B cell (primary cell): ENCODE results near the gene SSRP1. TPM values are rescaled to one million over a fixed set of nuclear protein-coding genes. Genes with fewer than 3 reads are reported as not detected.

ENCODE experiments used
- ATAC-seq: fragments of 200-7000 bp; cut with Tn5 transposase; one replicate; pipeline ENCODE4 v1.10.0; 2021; ENCODE audit warnings: low read depth, mild to moderate bottlenecking, moderate number of reproducible peaks, moderate library complexity
- CTCF ChIA-PET: fragments of 350-600 bp; sonication (Branson Sonifier 250); formaldehyde crosslinking; loops from one replicate; lab custom pipeline; 2021; ENCODE audit warnings: antibody characterized with exemption, inconsistent platforms; lab: Charles Lee
- POLR2A ChIA-PET: fragments of 350-600 bp; sonication (Branson Sonifier 250); formaldehyde crosslinking; loops from one replicate; lab custom pipeline; 2021; ENCODE audit warnings: antibody characterized with exemption; lab: Charles Lee
- DNase-seq: peaks from one replicate; pipeline ENCODE4 v3.0.0; 2013
- H2AFZ ChIP-seq: 2 replicates; pipeline ENCODE4 v1.6.1; 2012; ENCODE audit warnings: mild to moderate bottlenecking, low read depth, low read length; ENCODE audit not compliant: insufficient read depth, poor library complexity, severe bottlenecking
- H3K27ac ChIP-seq, 2 donors: 1 replicate in 1 of 2; 2 replicates in 1 of 2; pipeline ENCODE4 v1.5.1; 2012 to 2013; ENCODE audit warnings: low read length in 2 of 2, mild to moderate bottlenecking in 2 of 2, moderate library complexity in 1 of 2
- H3K27me3 ChIP-seq, 4 experiments: fragments of 200-600 bp in 1 of 4; sonication (generic) in 1 of 4; replicated peaks in 1 of 4; 1 replicate in 2 of 4; 2 replicates in 2 of 4; pipeline versions ENCODE4 v1.6.1 to v1.7.0; 2013 to 2016; ENCODE audit warnings: low read length in 3 of 4, mild to moderate bottlenecking in 2 of 4, mixed read lengths in 1 of 4, moderate library complexity in 1 of 4; ENCODE audit not compliant: insufficient read depth in 4 of 4, control insufficient read depth in 3 of 4; ENCODE audit errors: control extremely low read depth in 1 of 4
- H3K36me3 ChIP-seq, 2 experiments: replicated peaks in 1 of 2; 1 replicate in 1 of 2; 2 replicates in 1 of 2; pipeline versions ENCODE4 v1.6.1 to v1.7.1; 2013; ENCODE audit warnings: low read length in 1 of 2; ENCODE audit not compliant: insufficient read depth in 2 of 2, control insufficient read depth in 1 of 2; ENCODE audit errors: control extremely low read depth in 1 of 2, extremely low read depth in 1 of 2
- H3K4me1 ChIP-seq, 2 donors: fragments of 200-600 bp in 1 of 2; sonication (generic) in 1 of 2; 1 replicate in 1 of 2; 2 replicates in 1 of 2; pipeline versions ENCODE4 v1.5.1 to v1.6.1; 2013 to 2017; ENCODE audit warnings: low read length in 2 of 2; ENCODE audit not compliant: control insufficient read depth in 2 of 2, insufficient read depth in 2 of 2
- H3K4me2 ChIP-seq: replicated peaks from 2 replicates; pipeline ENCODE3; 2012; ENCODE audit warnings: mild to moderate bottlenecking, low read depth, low read length; ENCODE audit not compliant: poor library complexity, severe bottlenecking
- H3K4me3 ChIP-seq, 5 experiments: fragments of 200-600 bp in 1 of 5; sonication (generic) in 1 of 5; 1 replicate in 3 of 5; 2 replicates in 2 of 5; pipeline versions ENCODE4 v1.5.1 to v1.7.0; 2011 to 2016; ENCODE audit warnings: low read length in 4 of 5, mild to moderate bottlenecking in 4 of 5, low read depth in 2 of 5, control low read depth in 1 of 5, moderate library complexity in 1 of 5; ENCODE audit not compliant: insufficient read depth in 1 of 5; ENCODE audit errors: control extremely low read depth in 1 of 5, extremely low read depth in 1 of 5
- H3K79me2 ChIP-seq: fragments of 200-600 bp; sonication (generic); one replicate; pipeline ENCODE4 v1.6.0; 2016; ENCODE audit warnings: low read length; ENCODE audit not compliant: control insufficient read depth, insufficient read depth
- H3K9ac ChIP-seq: fragments of 200-600 bp; sonication (generic); 2 replicates; pipeline ENCODE4 v1.6.1; 2017; ENCODE audit warnings: mild to moderate bottlenecking, low read length, moderate library complexity
- H3K9me3 ChIP-seq, 3 donors: one replicate each; pipeline versions ENCODE4 v1.6.1 to v1.7.1; 2013; ENCODE audit warnings: low read length in 2 of 3; ENCODE audit not compliant: control insufficient read depth in 2 of 3, insufficient read depth in 1 of 3; ENCODE audit errors: control extremely low read depth in 1 of 3
- H4K20me1 ChIP-seq: 2 replicates; pipeline ENCODE4 v1.6.0; 2012; ENCODE audit warnings: mild to moderate bottlenecking, low read length; ENCODE audit not compliant: insufficient read depth, control insufficient read depth, poor library complexity, severe bottlenecking
- H3K27ac Mint-ChIP-seq: one replicate; pipeline ENCODE4 v1.8.0; 2021; ENCODE audit warnings: mixed read lengths
- H3K27me3 Mint-ChIP-seq: one replicate; pipeline ENCODE4 v1.8.0; 2021; ENCODE audit warnings: mixed read lengths
- H3K4me1 Mint-ChIP-seq: one replicate; pipeline ENCODE4 v1.8.0; 2021; ENCODE audit warnings: mixed read lengths
- H3K4me3 Mint-ChIP-seq: one replicate; pipeline ENCODE4 v1.8.0; 2021; ENCODE audit warnings: mixed read lengths
- H3K9me3 Mint-ChIP-seq: one replicate; pipeline ENCODE4 v1.8.0; 2022; ENCODE audit warnings: mixed read lengths; ENCODE audit not compliant: insufficient read depth
- CTCF ChIP-seq: fragments of 200-600 bp; IDR thresholded peaks from one replicate; pipeline ENCODE4 v1.8.0; 2022; ENCODE audit warnings: antibody characterized with exemption, mild to moderate bottlenecking
- EZH2 ChIP-seq: IDR thresholded peaks from 2 replicates; pipeline ENCODE4 v1.6.1; 2012; ENCODE audit warnings: borderline replicate concordance, low read depth, mild to moderate bottlenecking, moderate library complexity, low read length; ENCODE audit not compliant: insufficient read depth, poor library complexity, severe bottlenecking
- WGBS: methylation state at CpG from one replicate; pipeline ENCODE4 v1.1.5; 2013; ENCODE audit warnings: missing lambda C conversion rate; ENCODE audit not compliant: insufficient coverage; 5-methylcytosine and 5-hydroxymethylcytosine counted together
- intact Hi-C: fragments of 100-400 bp; cut with micrococcal nuclease; formaldehyde crosslinking; loops from one replicate; pipeline ENCODE4 v1.10.0; 2022
- polyA plus RNA-seq: library from polyadenylated mRNA; depleted of rRNA; stranded (reverse); fragments of >200 nt; gene quantifications from 2 replicates; pipeline ENCODE4 v1.2.3, GENCODE V29; 2012
- total RNA-seq, 2 donors: library from RNA; stranded (reverse); fragments of 120-200 nt in 1 of 2; gene quantifications; 1 replicate in 1 of 2; 2 replicates in 1 of 2; pipeline versions ENCODE4 v1.2.3 to v1.2.4, GENCODE V29; 2013 to 2022

Gene SSRP1
- total and polyA plus RNA-seq, 2 donors (not counting 1 experiment from before 2014, with no cell fraction given): 40.9 to 66.6 TPM

DNA sequence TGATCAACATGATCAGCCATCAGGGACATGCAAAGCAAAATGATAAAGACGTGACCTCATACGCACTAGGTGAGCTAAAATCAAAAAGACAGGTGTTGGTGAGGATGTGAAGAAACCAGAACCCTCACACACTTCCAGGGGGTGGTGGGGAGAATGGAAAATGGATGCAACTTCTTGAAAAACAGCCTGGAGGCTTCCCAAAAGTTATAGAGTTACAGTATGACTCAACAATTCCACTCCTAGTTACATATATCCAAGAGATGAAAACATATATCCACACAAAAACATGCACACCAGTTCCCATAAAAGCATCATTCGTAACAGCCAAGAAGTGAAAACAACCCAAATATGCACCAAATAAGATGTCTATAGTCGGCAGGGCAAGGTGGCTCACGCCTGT lies 56.6 kb downstream of the SSRP1 start:
- ChIA-PET POLR2A (no interaction called here), CTCF (interaction anchor here (0.7 to 1.5 kb wide), 2 partner anchors 10 to 25 kb away, joined by 3 to 4 read pairs; no protein-coding TSS in a partner anchor)
- H3K27me3 ChIP-seq: peaks cover 0 to 13% (median 5%) of the 10 kb centered on the region in 4 experiments
- ATAC-seq (no peak), DNase-seq (no peak)
- intact Hi-C loops: no loop called here
- no peaks in the 10 kb centered on the region for H3K36me3 ChIP-seq
- no peaks in the 10 kb centered on the region for H3K79me2 ChIP-seq
- peaks cover 2% of the 10 kb centered on the region for H3K4me1 Mint-ChIP-seq
- TF ChIP-seq CTCF (no peak), EZH2 (no peak)
- H3K4me3 Mint-ChIP-seq: no peak overlapping the region
- no peak overlapping the region for H3K4me3 ChIP-seq
- H3K27ac ChIP-seq: no peak overlapping the region
- no peaks in the 10 kb centered on the region for H3K9me3 Mint-ChIP-seq
- WGBS: 87% methylated on average over 3 of the region's 5 CpGs
- H3K4me2 ChIP-seq: no peak overlapping the region
- H3K27me3 Mint-ChIP-seq: peaks cover 37% of the 10 kb centered on the region
- no peak overlapping the region for H2AFZ ChIP-seq
- no peaks in the 10 kb centered on the region for H3K4me1 ChIP-seq
- H3K9ac ChIP-seq: no peak overlapping the region
- no peaks in the 10 kb centered on the region for H4K20me1 ChIP-seq
- no peak overlapping the region for H3K27ac Mint-ChIP-seq
- no peaks in the 10 kb centered on the region for H3K9me3 ChIP-seq

DNA sequence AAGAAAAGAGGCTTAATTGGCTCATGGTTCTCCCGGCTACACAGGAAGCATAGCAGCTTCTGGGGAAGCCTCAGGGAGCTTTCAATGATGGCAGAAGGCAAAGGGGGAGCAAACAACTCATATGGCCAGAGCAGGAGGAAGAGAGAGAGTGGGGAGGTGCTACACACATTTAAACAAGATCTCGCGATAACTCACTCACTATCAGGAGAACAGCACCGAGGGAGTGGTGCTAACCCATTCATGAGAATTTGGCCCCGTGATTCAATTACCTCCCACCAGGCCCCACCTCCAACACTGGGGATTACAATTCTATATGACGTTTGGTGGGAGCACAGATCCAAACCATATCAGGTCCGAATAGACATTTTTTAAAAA lies 57.0 kb downstream of the SSRP1 start:
- peaks cover 0 to 13% (median 5%) of the 10 kb centered on the region in 4 experiments for H3K27me3 ChIP-seq
- WGBS: 91% methylated on average over 4 of the region's 7 CpGs
- H3K27me3 Mint-ChIP-seq: peaks cover 38% of the 10 kb centered on the region
- no peak overlapping the region for H3K27ac ChIP-seq
- no peak overlapping the region for H3K4me3 Mint-ChIP-seq
- H3K27ac Mint-ChIP-seq: no peak overlapping the region
- no peak overlapping the region for H3K4me3 ChIP-seq
- H3K4me2 ChIP-seq: no peak overlapping the region
- no peaks in the 10 kb centered on the region for H3K79me2 ChIP-seq
- no peaks in the 10 kb centered on the region for H3K36me3 ChIP-seq
- H3K9me3 Mint-ChIP-seq: no peaks in the 10 kb centered on the region
- intact Hi-C loops: no loop called here
- no peaks in the 10 kb centered on the region for H4K20me1 ChIP-seq
- peaks cover 2% of the 10 kb centered on the region for H3K4me1 Mint-ChIP-seq
- POLR2A ChIA-PET: no interaction called here
- TF ChIP-seq CTCF: no peak
- TF ChIP-seq EZH2: no peak
- H3K9ac ChIP-seq: no peak overlapping the region
- CTCF ChIA-PET: interaction anchor here (0.7 kb wide), 1 partner anchor 25 kb away, joined by 4 read pairs; no protein-coding TSS in a partner anchor
- H3K9me3 ChIP-seq: no peaks in the 10 kb centered on the region
- no peak for DNase-seq
- no peak for ATAC-seq
- no peak overlapping the region for H2AFZ ChIP-seq
- no peaks in the 10 kb centered on the region for H3K4me1 ChIP-seq
